WERI-Rb-1 (cell line): ENCODE data around the gene USF1.
"Not testable (repeated sequence)": the region's sequence is repeated elsewhere in the genome, so short reads cannot be mapped to it uniquely, and the experiment has no call there.

Experiments used
- DNase-seq: peaks from one replicate; pipeline ENCODE4 v3.0.0-alpha.2; 2020
- H3K27ac ChIP-seq: fragments of 250-450 bp; sonication (Bioruptor Pico); 2 replicates; pipeline ENCODE4 v1.5.1; 2020; ENCODE audit warnings: mild to moderate bottlenecking, moderate library complexity
- H3K27me3 ChIP-seq: fragments of 250-450 bp; sonication (Bioruptor Pico); 2 replicates; pipeline ENCODE4 v1.5.1; 2021; ENCODE audit warnings: mild to moderate bottlenecking, low read depth, moderate library complexity; ENCODE audit not compliant: insufficient read depth, severe bottlenecking
- H3K36me3 ChIP-seq: fragments of 250-450 bp; sonication (Bioruptor Pico); 2 replicates; pipeline ENCODE4 v1.5.1; 2020; ENCODE audit warnings: mild to moderate bottlenecking, moderate library complexity
- H3K4me3 ChIP-seq: 2 replicates; pipeline ENCODE4 v1.5.1; 2011; ENCODE audit warnings: low read depth, mild to moderate bottlenecking, control low read depth, low read length
- H3K9me3 ChIP-seq: fragments of 250-450 bp; sonication (Bioruptor Pico); 2 replicates; pipeline ENCODE4 v1.5.1; 2021; ENCODE audit warnings: mild to moderate bottlenecking, moderate library complexity; ENCODE audit not compliant: severe bottlenecking
- TF ChIP-seq, protein P1 (sequence below): IDR thresholded peaks from 2 replicates; pipeline ENCODE4 v1.5.1; 2011; ENCODE audit warnings: low read depth, mild to moderate bottlenecking, control low read depth, inconsistent platforms, low read length

USF1 gene

DNA sequence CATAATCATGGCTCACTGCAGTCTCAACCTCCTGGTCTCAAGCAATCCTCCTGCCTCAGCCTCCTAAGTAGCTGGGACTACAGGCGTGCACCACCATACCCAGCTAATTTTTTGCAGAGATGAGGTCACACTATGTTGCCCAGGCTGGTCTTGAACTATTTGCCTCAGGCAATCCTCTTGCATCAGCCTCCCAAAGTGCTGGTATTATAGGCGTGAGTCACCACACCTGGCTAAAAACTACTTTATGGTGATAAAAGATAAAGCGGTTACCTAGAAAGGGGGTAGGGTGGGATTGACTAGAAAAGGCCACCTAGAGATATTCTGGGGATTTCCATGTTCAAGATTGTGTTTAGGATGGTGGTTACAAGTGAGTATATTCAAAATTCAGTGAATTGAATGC is 12.0 kb downstream of the USF1 start:
- no peak for DNase-seq
- TF ChIP-seq, protein P1, sequence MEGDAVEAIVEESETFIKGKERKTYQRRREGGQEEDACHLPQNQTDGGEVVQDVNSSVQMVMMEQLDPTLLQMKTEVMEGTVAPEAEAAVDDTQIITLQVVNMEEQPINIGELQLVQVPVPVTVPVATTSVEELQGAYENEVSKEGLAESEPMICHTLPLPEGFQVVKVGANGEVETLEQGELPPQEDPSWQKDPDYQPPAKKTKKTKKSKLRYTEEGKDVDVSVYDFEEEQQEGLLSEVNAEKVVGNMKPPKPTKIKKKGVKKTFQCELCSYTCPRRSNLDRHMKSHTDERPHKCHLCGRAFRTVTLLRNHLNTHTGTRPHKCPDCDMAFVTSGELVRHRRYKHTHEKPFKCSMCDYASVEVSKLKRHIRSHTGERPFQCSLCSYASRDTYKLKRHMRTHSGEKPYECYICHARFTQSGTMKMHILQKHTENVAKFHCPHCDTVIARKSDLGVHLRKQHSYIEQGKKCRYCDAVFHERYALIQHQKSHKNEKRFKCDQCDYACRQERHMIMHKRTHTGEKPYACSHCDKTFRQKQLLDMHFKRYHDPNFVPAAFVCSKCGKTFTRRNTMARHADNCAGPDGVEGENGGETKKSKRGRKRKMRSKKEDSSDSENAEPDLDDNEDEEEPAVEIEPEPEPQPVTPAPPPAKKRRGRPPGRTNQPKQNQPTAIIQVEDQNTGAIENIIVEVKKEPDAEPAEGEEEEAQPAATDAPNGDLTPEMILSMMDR, result no peak
- Histone ChIP-seq H3K36me3 (peaks cover 8% of the 10 kb centered on the region), H3K4me3 (no peak overlapping the region), H3K9me3 (peaks cover 5% of the 10 kb centered on the region), H3K27ac (no peak overlapping the region), H3K27me3 (no peaks in the 10 kb centered on the region)

- Histone ChIP-seq H3K36me3 (peaks cover 1% of the 10 kb centered on the region), H3K27me3 (no peaks in the 10 kb centered on the region), H3K4me3 (no peak overlapping the region), H3K27ac (no peak overlapping the region), H3K9me3 (peaks cover 13% of the 10 kb centered on the region)
- TF ChIP-seq, protein P1, result no peak
- no peak for DNase-seq
Measured at GRCh38 chr1:161032409-161032808, 13.4 kb downstream of the USF1 start.

- Histone ChIP-seq H3K4me3 (no peak overlapping the region), H3K27ac (no peak overlapping the region), H3K27me3 (no peaks in the 10 kb centered on the region), H3K9me3 (peaks cover 13% of the 10 kb centered on the region), H3K36me3 (no peaks in the 10 kb centered on the region; the same call in 1 of the 2 replicates)
- TF ChIP-seq, protein P1, result no peak
- DNase-seq, result no peak
Measured at GRCh38 chr1:161031874-161032273, 13.9 kb downstream of the USF1 start.

GRCh38 chr1:161029466-161029865 is 16.3 kb downstream of the USF1 start:
- not testable (repeated sequence) for H3K27me3 ChIP-seq, DNase-seq, H3K36me3 ChIP-seq, H3K4me3 ChIP-seq, H3K27ac ChIP-seq
- peaks cover 13% of the 10 kb centered on the region for H3K9me3 ChIP-seq

DNA sequence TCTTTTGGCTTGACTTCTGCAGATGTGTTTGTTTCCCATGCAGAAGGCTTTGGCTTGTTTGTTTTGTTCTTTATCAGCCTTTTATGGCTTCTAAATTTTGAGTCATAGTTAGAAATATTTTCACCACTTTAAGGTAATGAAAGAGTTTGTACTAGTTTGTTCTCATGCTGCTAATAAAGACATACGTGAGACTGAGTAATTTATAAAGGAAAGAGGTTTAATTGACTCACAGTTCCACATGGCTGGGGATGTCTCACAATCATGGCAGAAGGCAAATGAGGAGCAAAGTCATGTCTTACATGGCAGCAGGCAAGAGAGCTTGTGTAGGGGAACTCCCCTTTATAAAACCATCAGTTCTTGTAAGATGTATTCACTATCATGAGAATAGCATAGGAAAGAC is 18.8 kb downstream of the USF1 start:
- not testable (repeated sequence) for H3K27ac ChIP-seq, H3K27me3 ChIP-seq, H3K36me3 ChIP-seq, H3K4me3 ChIP-seq, DNase-seq
- peaks cover 13% of the 10 kb centered on the region for H3K9me3 ChIP-seq

- DNase-seq, H3K9me3 ChIP-seq, H3K4me3 ChIP-seq, H3K27me3 ChIP-seq, H3K27ac ChIP-seq: not testable (repeated sequence)
- H3K36me3 ChIP-seq, result peaks cover 13% of the 10 kb centered on the region
Measured at GRCh38 chr1:161022432-161022831, 23.3 kb downstream of the USF1 start.

- Histone ChIP-seq H3K4me3 (no peak overlapping the region), H3K27me3 (no peaks in the 10 kb centered on the region), H3K27ac (no peak overlapping the region; the same call in 1 of the 2 replicates), H3K9me3 (no peaks in the 10 kb centered on the region), H3K36me3 (peaks cover 13% of the 10 kb centered on the region)
- TF ChIP-seq, protein P1, result no peak
- no peak for DNase-seq
Measured at GRCh38 chr1:161021970-161022353, 23.8 kb downstream of the USF1 start.
